Stimulated activated CD4-positive, alpha-beta T cell treated with anti-CD3 and anti-CD28 coated beads, Interleukin-15, amount 100 ng/mL, for 48 hours (primary cell): Measurements from ENCODE around the gene TPP1.

Source experiments
- DNase-seq, 2 donors: peaks; one replicate each; pipeline ENCODE4 v3.0.0-alpha.2; 2020; ENCODE audit warnings: low read depth in 2 of 2

Gene TPP1

GRCh38 chr11:6563121-6563619, 56.1 kb downstream of the TPP1 start:
- DNase-seq = no peak
